ENCODE data around the gene SEC16A.
"Not testable (repeated sequence)": the region's sequence is repeated elsewhere in the genome, so short reads cannot be mapped to it uniquely, and the experiment has no call there.

Gene SEC16A

GRCh38 chr9:136437430-136437829, 45.4 kb downstream of the SEC16A start:
- DNase-seq = peak in 1 of 2 experiments; percentile 1

GRCh38 chr9:136436055-136436634, 46.7 kb downstream of the SEC16A start:
- no peak for DNase-seq

GRCh38 chr9:136434580-136435169, 48.2 kb downstream of the SEC16A start:
- DNase-seq = no peak

- DNase-seq = no peak
Observed at GRCh38 chr9:136433849-136434579, 48.8 kb downstream of the SEC16A start.

- no peak for DNase-seq
Observed at GRCh38 chr9:136433043-136433715, 49.7 kb downstream of the SEC16A start.

- DNase-seq = no peak
Observed at GRCh38 chr9:136432591-136432990, 50.2 kb downstream of the SEC16A start.

- no peak for DNase-seq
Observed at GRCh38 chr9:136431782-136432350, 51.0 kb downstream of the SEC16A start.

GRCh38 chr9:136430588-136431234, 52.1 kb downstream of the SEC16A start:
- no peak for DNase-seq

GRCh38 chr9:136429683-136430491, 53.0 kb downstream of the SEC16A start:
- no peak for DNase-seq

- no peak for DNase-seq
Observed at GRCh38 chr9:136429075-136429628, 53.7 kb downstream of the SEC16A start.

GRCh38 chr9:136426787-136427186, 56.1 kb downstream of the SEC16A start:
- no peak for DNase-seq

- not testable (repeated sequence) for DNase-seq
Observed at GRCh38 chr9:136425367-136425766, 57.5 kb downstream of the SEC16A start.

- no peak for DNase-seq
Observed at GRCh38 chr9:136424750-136425362, 58.0 kb downstream of the SEC16A start.

- no peak for DNase-seq
Observed at GRCh38 chr9:136423432-136424146, 59.3 kb downstream of the SEC16A start.

GRCh38 chr9:136422876-136423275, 60.0 kb downstream of the SEC16A start:
- no peak for DNase-seq

- no peak for DNase-seq
Observed at GRCh38 chr9:136421791-136422190, 61.0 kb downstream of the SEC16A start.

- no peak for DNase-seq
Observed at GRCh38 chr9:136419092-136419420, 63.8 kb downstream of the SEC16A start.

GRCh38 chr9:136418182-136419091, 64.4 kb downstream of the SEC16A start:
- DNase-seq = no peak

GRCh38 chr9:136416914-136417313, 65.9 kb downstream of the SEC16A start:
- DNase-seq = no peak
